ENCODE data around the gene NADK2. TPM values are rescaled to one million over a fixed set of nuclear protein-coding genes. Genes with fewer than 3 reads are reported as not detected.

Gene NADK2
- total and polyA plus RNA-seq, 5 donors from 2014 or later: 4.6 to 10.9 (median 7.3) TPM

DNA sequence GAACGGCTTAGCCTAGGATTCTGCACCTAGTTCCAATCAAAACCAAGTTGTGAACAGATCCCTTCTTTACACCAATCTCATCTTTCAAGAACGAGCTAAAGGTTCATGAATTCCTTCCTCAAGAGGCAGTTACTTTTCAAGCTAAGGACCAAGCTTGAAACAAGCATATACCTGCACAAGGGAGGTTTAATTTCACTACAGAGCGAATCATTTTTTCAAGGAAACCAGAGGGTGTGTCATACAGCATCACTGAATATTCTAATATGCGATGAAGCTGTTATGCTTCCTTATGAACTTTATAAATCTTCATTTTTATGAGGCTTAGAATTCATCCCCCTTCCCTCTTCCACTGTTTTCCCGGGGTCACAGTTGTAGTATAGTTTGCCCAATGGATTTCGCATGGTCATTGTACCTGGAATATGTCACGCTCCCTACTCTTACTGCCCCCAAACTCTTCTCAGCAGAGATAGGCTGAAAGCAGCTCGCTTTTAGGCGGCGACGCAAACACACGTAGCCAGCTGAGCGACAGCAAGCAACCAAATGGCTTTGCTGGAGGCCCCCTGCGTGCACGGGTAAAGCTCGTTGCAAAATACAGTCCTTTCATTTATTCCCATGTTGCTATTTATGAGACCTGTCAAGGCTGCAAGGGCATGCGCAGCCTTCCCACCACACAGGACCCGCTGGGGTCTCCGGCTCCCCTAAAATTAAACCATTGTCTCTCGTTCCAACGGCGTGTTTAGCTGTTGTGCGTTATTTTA is 90.9 kb downstream of the NADK2 start:
- H3K4me1 ChIP-seq (ENCODE audit: control insufficient read depth, insufficient read depth, low read length, poor library complexity, severe bottlenecking): peaks cover 46% of the 10 kb centered on the region
- no peaks in the 10 kb centered on the region for H3K27me3 ChIP-seq (ENCODE audit: control insufficient read depth, insufficient read depth, low read length)
- Mint-ChIP-seq H3K4me1 (peaks cover 38 to 85% (median 66%) of the 10 kb centered on the region in 4 donors), H3K4me3 (peak overlapping the region; percentile 95 to 98 (median 97)), H3K36me3 (peaks cover 19% of the 10 kb centered on the region), H3K27ac (peak overlapping the region; percentile 82 to 96 (median 92)), H3K27me3 (no peaks in the 10 kb centered on the region), H3K9me3 (no peaks in the 10 kb centered on the region)
- peak overlapping the region; percentile 89 for H3K4me3 ChIP-seq (ENCODE audit: low read depth, low read length)
- H3K9me3 ChIP-seq (ENCODE audit: control insufficient read depth in 2 of 2, low read length in 2 of 2): no peaks in the 10 kb centered on the region
- ATAC-seq (ENCODE audit: low read depth in 2 of 2) (no peak), DNase-seq (peak; percentile 16 to 72 (median 26))
- H3K36me3 ChIP-seq (ENCODE audit: control insufficient read depth, insufficient read depth, low read length): peaks cover 10% of the 10 kb centered on the region
- peak overlapping the region; percentile 77 for H3K27ac ChIP-seq (ENCODE audit: insufficient read depth, low read length, poor library complexity, severe bottlenecking)

DNA sequence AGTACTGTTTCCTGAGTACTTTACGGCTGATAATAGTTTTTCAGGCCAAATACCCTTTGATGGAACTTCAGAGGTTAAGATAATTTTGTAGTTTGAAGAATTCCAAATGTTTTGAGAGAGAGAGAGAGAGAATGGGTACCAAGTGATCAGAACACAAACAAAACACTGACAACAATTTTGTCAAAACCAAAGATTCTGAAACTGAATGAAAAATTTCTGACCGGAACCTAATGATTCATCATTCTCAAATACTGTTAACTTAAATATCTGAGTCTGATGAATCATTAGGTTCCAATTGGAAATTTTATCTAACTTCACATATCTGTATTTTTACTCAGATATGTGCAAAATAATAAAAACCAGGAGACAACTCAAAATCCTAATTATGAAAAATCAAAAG is 94.0 kb downstream of the NADK2 start:
- H3K4me3 ChIP-seq (ENCODE audit: low read depth, low read length): peak overlapping the region; percentile 13
- H3K27me3 Mint-ChIP-seq: no peaks in the 10 kb centered on the region
- no peaks in the 10 kb centered on the region for H3K9me3 ChIP-seq (ENCODE audit: control insufficient read depth in 2 of 2, low read length in 2 of 2)
- H3K4me1 ChIP-seq (ENCODE audit: control insufficient read depth, insufficient read depth, low read length, poor library complexity, severe bottlenecking): peaks cover 30% of the 10 kb centered on the region
- H3K4me3 Mint-ChIP-seq: peak overlapping the region; percentile 27 to 84 (median 56)
- H3K27me3 ChIP-seq (ENCODE audit: control insufficient read depth, insufficient read depth, low read length): no peaks in the 10 kb centered on the region
- peaks cover 4% of the 10 kb centered on the region for H3K36me3 ChIP-seq (ENCODE audit: control insufficient read depth, insufficient read depth, low read length)
- ATAC-seq (ENCODE audit: low read depth in 2 of 2) (no peak), DNase-seq (no peak)
- H3K27ac Mint-ChIP-seq: peak overlapping the region in 1 of 3 donors; percentile 77
- H3K27ac ChIP-seq (ENCODE audit: insufficient read depth, low read length, poor library complexity, severe bottlenecking): no peak overlapping the region
- peaks cover 3% of the 10 kb centered on the region for H3K36me3 Mint-ChIP-seq
- H3K4me1 Mint-ChIP-seq: peaks cover 25 to 64% (median 47%) of the 10 kb centered on the region in 4 donors
- H3K9me3 Mint-ChIP-seq: no peaks in the 10 kb centered on the region

DNA sequence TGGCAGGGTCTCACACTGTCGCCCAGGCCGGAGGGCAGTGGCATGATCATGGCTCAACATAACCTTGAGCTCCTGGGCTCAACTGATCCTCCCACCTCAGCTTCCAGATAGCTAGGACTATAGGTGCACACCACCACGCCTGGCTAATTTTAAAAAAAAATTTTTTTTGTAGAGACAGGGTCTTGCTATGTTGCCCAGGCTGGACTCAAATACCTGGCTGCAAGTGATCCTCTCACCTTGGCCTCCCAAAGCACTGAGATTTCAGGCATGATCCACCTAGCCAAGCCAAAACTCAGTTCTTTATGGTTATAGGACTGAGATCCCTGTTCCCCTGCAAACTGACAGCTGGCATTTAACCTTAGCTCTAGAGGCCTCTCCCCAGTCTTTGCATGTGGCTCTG is 95.3 kb downstream of the NADK2 start:
- DNase-seq: no peak
- peaks cover 3% of the 10 kb centered on the region for H3K36me3 Mint-ChIP-seq
- no peaks in the 10 kb centered on the region for H3K9me3 Mint-ChIP-seq
- Histone ChIP-seq H3K4me3 (ENCODE audit: low read depth, low read length) (no peak overlapping the region), H3K27me3 (ENCODE audit: control insufficient read depth, insufficient read depth, low read length) (no peaks in the 10 kb centered on the region), H3K4me1 (ENCODE audit: control insufficient read depth, insufficient read depth, low read length, poor library complexity, severe bottlenecking) (peaks cover 24% of the 10 kb centered on the region), H3K9me3 (ENCODE audit: control insufficient read depth in 2 of 2, low read length in 2 of 2) (no peaks in the 10 kb centered on the region), H3K27ac (ENCODE audit: insufficient read depth, low read length, poor library complexity, severe bottlenecking) (no peak overlapping the region), H3K36me3 (ENCODE audit: control insufficient read depth, insufficient read depth, low read length) (peaks cover 10% of the 10 kb centered on the region)
- no peaks in the 10 kb centered on the region for H3K27me3 Mint-ChIP-seq
- no peak overlapping the region for H3K27ac Mint-ChIP-seq
- ATAC-seq (ENCODE audit: low read depth in 2 of 2): no peak
- H3K4me1 Mint-ChIP-seq: peaks cover 21 to 54% (median 41%) of the 10 kb centered on the region in 4 donors
- H3K4me3 Mint-ChIP-seq: peak overlapping the region in 1 of 4 donors; percentile 5

DNA sequence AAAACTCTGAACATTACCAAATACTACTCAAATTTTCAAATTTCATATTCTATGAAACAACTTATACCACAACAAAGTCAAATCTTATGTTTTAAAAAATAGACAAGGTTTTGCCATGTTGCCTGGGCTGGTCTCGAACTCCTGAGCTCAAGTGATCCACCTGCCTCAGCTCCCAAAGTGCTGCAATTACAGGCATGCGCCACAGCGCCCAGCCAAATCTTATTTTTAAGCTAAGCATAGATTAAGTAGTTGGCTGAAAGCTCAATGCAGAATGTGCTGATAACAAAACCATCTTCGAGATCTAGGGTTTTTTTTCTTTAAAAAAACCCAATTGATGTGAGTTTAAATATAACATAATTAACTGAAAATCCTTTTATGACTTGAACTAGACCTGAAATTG is 96.4 kb downstream of the NADK2 start:
- Mint-ChIP-seq H3K4me1 (peaks cover 16 to 45% (median 34%) of the 10 kb centered on the region in 4 donors), H3K36me3 (peaks cover 8% of the 10 kb centered on the region), H3K27ac (no peak overlapping the region), H3K9me3 (peaks cover 0 to 2% (median 0%) of the 10 kb centered on the region in 7 donors), H3K4me3 (no peak overlapping the region), H3K27me3 (no peaks in the 10 kb centered on the region)
- H3K9me3 ChIP-seq (ENCODE audit: control insufficient read depth in 2 of 2, low read length in 2 of 2): no peaks in the 10 kb centered on the region
- peaks cover 20% of the 10 kb centered on the region for H3K36me3 ChIP-seq (ENCODE audit: control insufficient read depth, insufficient read depth, low read length)
- no peak overlapping the region for H3K27ac ChIP-seq (ENCODE audit: insufficient read depth, low read length, poor library complexity, severe bottlenecking)
- DNase-seq: no peak
- no peaks in the 10 kb centered on the region for H3K27me3 ChIP-seq (ENCODE audit: control insufficient read depth, insufficient read depth, low read length)
- no peak overlapping the region for H3K4me3 ChIP-seq (ENCODE audit: low read depth, low read length)
- ATAC-seq (ENCODE audit: low read depth in 2 of 2): no peak
- peaks cover 14% of the 10 kb centered on the region for H3K4me1 ChIP-seq (ENCODE audit: control insufficient read depth, insufficient read depth, low read length, poor library complexity, severe bottlenecking)

Other genes with a start within 250 kb of the NADK2 start
- not detected for gene UGT3A2, start 175.0 kb downstream of the NADK2 start, total RNA-seq
- under 1 TPM in 3 of 4 donors, not detected in 1; 0.07 to 0.60 (median 0.20) TPM for gene UGT3A2, start 175.0 kb downstream of the NADK2 start, polyA plus RNA-seq
- gene LMBRD2, start 90.0 kb downstream of the NADK2 start, total RNA-seq: 11.0 TPM
- gene LMBRD2, start 90.0 kb downstream of the NADK2 start, polyA plus RNA-seq: 1 to 10 TPM; 2.5 to 5.0 (median 3.7) TPM
- 21.1 TPM for gene SKP2, start 89.8 kb downstream of the NADK2 start, total RNA-seq
- 10 to 100 TPM; 13.9 to 22.8 (median 21.0) TPM for gene SKP2, start 89.8 kb downstream of the NADK2 start, polyA plus RNA-seq
- not detected for gene RANBP3L, start 60.0 kb upstream of the NADK2 start, total RNA-seq
- gene RANBP3L, start 60.0 kb upstream of the NADK2 start, polyA plus RNA-seq: not detected